Stimulated activated effector memory CD8-positive, alpha-beta T cell treated with anti-CD3 and anti-CD28 coated beads, Interleukin-12 subunit alpha, Interleukin-12 subunit beta, amount 100 ng/mL, for 72 hours (primary cell): ENCODE results near the gene EPHB4.
A peak's percentile ranks its signal among the peaks of the same experiment; 100 is the strongest.
"Not testable (repeated sequence)": the region's sequence is repeated elsewhere in the genome, so short reads cannot be mapped to it uniquely, and the experiment has no call there.

Experiments used
- ATAC-seq: fragments of 150-1000 bp; cut with Tn5 transposase; 2 replicates; pipeline ENCODE4 v1.10.0; 2021
- DNase-seq, 2 donors: peaks; one replicate each; pipeline ENCODE4 v3.0.0; 2021 to 2022; ENCODE audit warnings: low spot score in 2 of 2
- H3K27ac Mint-ChIP-seq: one replicate; pipeline ENCODE4 v1.8.0; 2022; ENCODE audit warnings: mild to moderate bottlenecking, mixed read lengths
- H3K36me3 Mint-ChIP-seq: one replicate; pipeline ENCODE4 v1.8.0; 2022; ENCODE audit warnings: mild to moderate bottlenecking, mixed read lengths
- H3K4me1 Mint-ChIP-seq: one replicate; pipeline ENCODE4 v1.8.0; 2022; ENCODE audit warnings: mixed read lengths
- H3K4me3 Mint-ChIP-seq: one replicate; pipeline ENCODE4 v1.8.0; 2022; ENCODE audit warnings: mild to moderate bottlenecking, mixed read lengths
- H3K9me3 Mint-ChIP-seq: one replicate; pipeline ENCODE4 v1.8.0; 2022; ENCODE audit warnings: mixed read lengths

The EPHB4 gene

DNA sequence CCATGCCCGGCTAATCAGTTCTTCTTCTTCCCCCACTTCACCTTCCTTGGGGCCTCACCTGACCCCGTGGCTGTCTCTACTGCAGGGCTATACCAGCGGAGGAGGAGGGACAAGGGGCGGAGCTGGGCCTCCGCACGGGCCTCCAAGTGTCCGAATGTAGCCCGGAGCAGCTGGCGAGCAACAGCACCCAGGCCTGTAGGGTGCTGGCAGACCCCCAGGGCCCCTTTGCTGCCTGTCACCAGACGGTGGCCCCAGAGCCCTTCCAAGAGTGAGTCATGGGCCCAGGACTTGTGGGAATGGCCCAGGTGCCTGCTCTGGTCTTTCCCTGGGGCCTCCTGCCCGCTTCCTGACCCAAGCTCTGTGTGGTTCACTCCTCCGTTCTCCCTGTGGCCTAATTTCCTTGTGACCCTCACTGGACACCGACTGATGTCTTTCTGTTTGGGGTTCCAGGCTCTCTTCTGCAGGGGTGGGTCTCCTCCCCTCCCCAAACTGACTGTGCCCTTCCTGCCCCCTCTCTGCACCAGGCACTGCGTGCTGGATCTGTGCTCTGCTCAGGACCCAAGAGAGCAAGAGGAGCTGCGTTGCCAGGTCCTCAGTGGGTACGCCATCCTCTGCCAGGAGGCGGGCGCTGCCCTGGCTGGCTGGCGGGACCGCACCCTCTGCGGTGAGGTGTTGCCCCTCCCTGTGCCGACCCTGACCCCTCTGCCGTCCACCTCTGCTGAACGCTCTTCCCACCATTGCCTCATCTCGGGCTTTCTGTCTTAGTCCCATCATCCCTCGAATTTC lies 35.2 kb downstream of the EPHB4 start:
- peak; percentile 13 for ATAC-seq
- Mint-ChIP-seq H3K4me3 (no peak overlapping the region), H3K36me3 (no peaks in the 10 kb centered on the region), H3K27ac (no peak overlapping the region), H3K9me3 (no peaks in the 10 kb centered on the region), H3K4me1 (no peaks in the 10 kb centered on the region)
- DNase-seq, result no peak

DNA sequence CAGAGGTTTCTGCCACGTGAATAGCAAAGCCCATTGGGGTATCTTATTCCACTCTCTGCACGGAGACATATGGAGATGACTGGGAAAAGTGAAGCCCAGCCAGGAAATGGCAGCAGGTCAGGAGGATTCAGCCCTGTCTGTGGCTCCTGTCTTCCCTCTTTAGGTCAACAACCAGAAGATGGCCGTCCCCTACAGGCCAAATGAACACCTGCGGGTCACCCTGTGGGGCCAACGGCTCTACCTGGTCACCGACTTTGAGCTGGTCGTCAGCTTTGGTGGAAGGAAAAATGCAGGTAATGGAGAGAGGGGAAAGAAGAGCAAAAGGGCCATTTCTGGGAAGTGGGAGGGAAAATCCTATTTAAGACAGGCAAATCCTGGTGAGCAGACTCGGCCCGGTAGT lies 38.3 kb downstream of the EPHB4 start:
- Mint-ChIP-seq H3K9me3 (no peaks in the 10 kb centered on the region), H3K36me3 (no peaks in the 10 kb centered on the region), H3K4me1 (no peaks in the 10 kb centered on the region), H3K4me3 (no peak overlapping the region), H3K27ac (no peak overlapping the region)
- DNase-seq (no peak), ATAC-seq (no peak)

DNA sequence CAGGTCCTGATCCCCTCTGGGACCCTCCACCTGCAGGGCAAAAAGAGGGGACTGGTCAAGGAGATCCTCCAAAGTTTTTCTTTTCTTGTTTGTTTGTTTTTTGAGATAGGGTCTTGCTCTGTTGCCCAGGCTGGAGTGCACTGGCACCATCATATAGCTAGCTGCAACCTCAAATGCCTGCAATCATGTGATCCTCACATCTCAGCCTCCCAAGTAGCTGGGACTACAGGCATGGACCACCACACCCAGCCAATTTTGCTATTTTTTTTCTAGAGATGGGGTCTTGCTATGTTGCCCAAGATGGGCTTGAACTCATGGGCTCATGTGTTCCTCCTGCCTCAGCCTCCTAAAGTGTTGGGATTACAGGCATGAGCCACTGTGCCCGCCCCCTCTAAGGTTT lies 41.0 kb downstream of the EPHB4 start:
- Mint-ChIP-seq H3K27ac (no peak overlapping the region), H3K9me3 (no peaks in the 10 kb centered on the region), H3K36me3 (no peaks in the 10 kb centered on the region), H3K4me1 (no peaks in the 10 kb centered on the region), H3K4me3 (no peak overlapping the region)
- ATAC-seq (no peak), DNase-seq (no peak)

DNA sequence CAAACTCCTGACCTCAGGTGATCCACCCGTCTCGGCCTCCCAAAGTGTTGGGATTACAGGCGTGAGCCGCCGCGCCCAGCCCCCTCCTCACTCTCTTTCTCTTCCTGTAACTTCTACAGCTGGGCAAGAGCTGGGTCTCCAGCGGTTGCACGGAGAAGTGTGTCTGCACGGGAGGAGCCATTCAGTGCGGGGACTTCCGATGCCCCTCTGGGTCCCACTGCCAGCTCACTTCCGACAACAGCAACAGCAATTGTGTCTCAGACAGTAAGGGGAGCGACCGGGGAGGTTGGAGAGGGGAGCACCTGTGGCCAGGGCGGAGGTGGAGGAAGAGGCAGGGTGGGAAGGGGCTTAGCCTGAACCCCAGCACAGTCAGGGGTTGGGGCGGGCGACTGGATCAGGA lies 41.4 kb downstream of the EPHB4 start:
- H3K9me3 Mint-ChIP-seq, result no peaks in the 10 kb centered on the region
- ATAC-seq (peak; percentile 11), DNase-seq (no peak)
- H3K27ac Mint-ChIP-seq, result no peak overlapping the region
- H3K4me3 Mint-ChIP-seq, result no peak overlapping the region
- no peaks in the 10 kb centered on the region for H3K36me3 Mint-ChIP-seq
- no peaks in the 10 kb centered on the region for H3K4me1 Mint-ChIP-seq

DNA sequence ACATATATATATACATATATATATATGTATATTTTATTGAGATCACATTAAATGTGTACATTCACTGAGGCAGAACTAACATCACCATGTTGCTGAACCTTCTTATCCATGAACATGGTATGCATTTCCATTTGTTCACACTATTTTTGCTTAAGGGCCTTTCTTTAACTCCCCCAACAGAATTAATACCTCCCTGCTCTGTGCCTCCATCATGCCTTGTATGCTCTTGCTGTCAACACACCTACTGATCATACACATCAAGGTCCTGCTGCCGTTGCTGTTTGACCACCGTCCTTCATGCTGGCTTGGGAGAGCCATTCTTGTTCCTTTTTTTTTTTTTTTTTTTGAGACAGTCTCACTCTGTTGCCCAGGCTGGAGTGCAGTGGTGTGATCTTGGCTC lies 43.5 kb downstream of the EPHB4 start:
- ATAC-seq, result no peak
- H3K36me3 Mint-ChIP-seq, result no peaks in the 10 kb centered on the region
- no peaks in the 10 kb centered on the region for H3K9me3 Mint-ChIP-seq
- DNase-seq, result no peak
- no peaks in the 10 kb centered on the region for H3K4me1 Mint-ChIP-seq
- H3K27ac Mint-ChIP-seq, result no peak overlapping the region
- no peak overlapping the region for H3K4me3 Mint-ChIP-seq

DNA sequence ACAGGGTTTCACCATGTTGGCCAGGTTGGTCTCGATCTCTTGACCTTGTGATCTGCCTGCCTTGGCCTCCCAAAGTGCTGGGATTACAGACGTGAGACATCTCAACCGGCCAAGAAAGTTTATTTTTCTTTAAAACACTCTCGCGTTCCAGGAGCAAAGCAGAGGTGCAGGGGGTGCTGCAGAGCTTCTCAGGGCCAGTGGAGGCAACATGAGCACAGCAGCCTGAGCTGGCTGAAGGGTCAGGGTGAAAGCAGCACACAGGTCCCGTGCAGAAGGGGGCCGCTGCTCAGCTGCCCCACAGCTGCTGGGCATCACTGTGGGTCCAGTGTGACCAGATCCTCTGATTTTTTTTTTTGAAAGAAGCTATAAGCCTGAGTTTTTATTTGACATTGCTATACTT lies 46.1 kb downstream of the EPHB4 start:
- Mint-ChIP-seq H3K4me1 (no peaks in the 10 kb centered on the region), H3K4me3 (no peak overlapping the region), H3K36me3 (no peaks in the 10 kb centered on the region), H3K9me3 (no peaks in the 10 kb centered on the region), H3K27ac (no peak overlapping the region)
- DNase-seq (no peak), ATAC-seq (no peak)

DNA sequence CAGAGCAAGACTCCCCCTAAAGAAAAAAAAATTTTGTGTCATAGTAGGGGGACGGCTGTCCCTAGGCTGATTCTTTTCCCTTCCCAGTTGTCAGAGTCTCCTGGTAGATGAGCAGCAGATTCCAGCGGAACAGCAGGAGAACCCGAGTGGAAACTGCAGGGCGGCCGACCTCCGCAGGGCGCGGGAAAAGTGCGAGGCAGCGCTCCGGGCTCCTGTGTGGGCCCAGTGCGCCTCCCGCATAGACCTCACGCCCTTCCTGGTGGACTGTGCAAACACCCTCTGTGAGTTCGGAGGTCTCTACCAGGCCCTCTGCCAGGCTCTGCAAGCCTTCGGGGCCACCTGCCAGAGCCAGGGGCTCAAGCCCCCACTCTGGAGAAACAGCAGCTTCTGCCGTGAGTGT lies 48.0 kb downstream of the EPHB4 start:
- H3K4me3 Mint-ChIP-seq, result no peak overlapping the region
- no peaks in the 10 kb centered on the region for H3K9me3 Mint-ChIP-seq
- ATAC-seq (no peak), DNase-seq (no peak)
- H3K36me3 Mint-ChIP-seq, result no peaks in the 10 kb centered on the region
- no peak overlapping the region for H3K27ac Mint-ChIP-seq
- no peaks in the 10 kb centered on the region for H3K4me1 Mint-ChIP-seq

DNA sequence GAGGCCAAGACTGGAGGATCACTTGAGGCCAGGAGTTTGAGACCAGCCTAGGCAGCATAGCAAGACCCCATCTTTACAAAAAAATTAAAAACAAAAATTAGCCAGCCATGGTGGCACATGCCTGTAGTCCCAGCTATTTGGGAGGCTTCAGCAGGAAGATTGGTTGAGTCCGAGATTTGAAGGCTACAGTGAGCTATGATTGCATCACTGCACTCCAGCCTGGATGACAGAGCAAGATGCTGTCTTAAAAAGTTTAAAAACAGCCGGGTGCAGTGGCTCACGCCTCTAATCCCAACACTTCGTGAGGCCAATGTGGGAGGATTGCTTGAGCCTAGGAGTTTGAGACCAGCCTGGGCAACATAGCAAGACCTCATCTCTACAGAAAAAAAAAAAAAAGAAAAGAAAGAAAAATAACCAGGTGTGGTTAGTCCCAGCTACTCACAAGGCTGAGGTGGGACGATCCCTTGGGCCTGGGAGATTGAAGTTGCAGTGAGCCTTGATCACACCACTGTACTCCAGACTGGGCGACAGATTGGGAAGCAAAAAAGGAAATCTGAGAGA lies 49.2 kb downstream of the EPHB4 start:
- no peak for ATAC-seq
- no peak for DNase-seq
- Mint-ChIP-seq H3K9me3 (no peaks in the 10 kb centered on the region), H3K4me1 (no peaks in the 10 kb centered on the region), H3K27ac (no peak overlapping the region), H3K4me3 (no peak overlapping the region), H3K36me3 (no peaks in the 10 kb centered on the region)

DNA sequence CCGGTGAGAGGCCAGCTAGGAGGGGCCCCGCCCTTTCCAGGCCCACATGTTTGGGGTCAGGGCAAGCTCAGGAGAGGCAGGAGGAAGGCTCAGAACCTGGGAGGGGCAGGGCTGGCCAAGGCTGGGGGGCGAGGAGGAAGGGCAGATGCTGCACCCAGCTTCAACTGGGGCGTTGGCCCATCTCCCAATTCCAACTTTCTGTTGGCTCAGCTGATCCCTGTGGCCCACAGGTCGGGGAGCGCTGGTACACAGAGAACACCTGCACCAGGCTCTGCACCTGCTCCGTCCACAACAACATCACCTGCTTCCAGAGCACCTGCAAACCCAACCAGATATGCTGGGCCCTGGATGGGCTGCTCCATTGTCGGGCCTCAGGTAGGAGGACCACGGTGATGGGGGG lies 53.8 kb downstream of the EPHB4 start:
- ATAC-seq (peak; percentile 26), DNase-seq (no peak)
- no peaks in the 10 kb centered on the region for H3K36me3 Mint-ChIP-seq
- H3K27ac Mint-ChIP-seq, result no peak overlapping the region
- H3K9me3 Mint-ChIP-seq, result no peaks in the 10 kb centered on the region
- H3K4me1 Mint-ChIP-seq, result no peaks in the 10 kb centered on the region
- H3K4me3 Mint-ChIP-seq, result no peak overlapping the region

DNA sequence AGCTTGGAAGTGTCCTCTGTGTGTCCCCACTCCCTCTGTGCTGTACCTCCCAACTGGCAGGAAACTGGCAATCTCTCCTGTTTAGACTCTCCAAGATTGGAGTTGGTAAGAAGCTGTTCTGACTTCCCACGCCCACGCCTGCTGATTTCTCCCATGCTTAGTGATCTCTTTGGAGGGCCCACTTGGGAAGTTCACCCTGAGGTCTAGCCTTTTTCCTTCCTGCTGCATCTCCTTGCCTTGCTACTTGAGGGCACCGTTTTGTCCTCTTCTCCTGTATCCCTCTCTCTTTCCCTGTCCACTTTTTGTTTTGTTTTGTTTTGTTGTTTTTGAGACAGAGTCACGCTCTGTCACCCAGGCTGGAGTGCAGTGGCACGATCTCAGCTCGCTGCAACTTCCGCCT lies 58.5 kb downstream of the EPHB4 start:
- H3K27ac Mint-ChIP-seq, result no peak overlapping the region
- DNase-seq, result no peak
- ATAC-seq, result no peak

DNA sequence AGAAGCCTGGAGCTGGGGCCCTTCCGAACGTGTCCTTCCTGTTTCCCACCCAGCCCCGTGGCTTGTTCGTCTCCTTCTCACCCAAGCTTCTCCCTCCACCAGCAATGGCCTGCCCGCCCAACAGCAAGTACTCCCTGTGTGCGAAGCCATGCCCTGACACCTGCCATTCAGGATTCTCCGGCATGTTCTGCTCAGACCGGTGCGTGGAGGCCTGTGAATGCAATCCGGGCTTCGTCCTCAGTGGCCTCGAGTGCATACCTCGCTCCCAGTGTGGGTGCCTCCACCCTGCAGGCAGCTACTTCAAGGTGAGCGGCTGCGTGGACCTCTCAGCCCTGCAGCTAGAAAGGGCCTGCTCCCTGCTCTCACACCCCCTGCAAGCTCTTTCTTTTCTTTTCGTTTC lies 62.1 kb downstream of the EPHB4 start:
- H3K27ac Mint-ChIP-seq, result no peak overlapping the region
- H3K4me3 Mint-ChIP-seq, result no peak overlapping the region
- H3K9me3 Mint-ChIP-seq, result no peaks in the 10 kb centered on the region
- no peaks in the 10 kb centered on the region for H3K36me3 Mint-ChIP-seq
- no peak for DNase-seq
- no peaks in the 10 kb centered on the region for H3K4me1 Mint-ChIP-seq
- no peak for ATAC-seq

More for the DNA sequence above, 58.5 kb downstream of the EPHB4 start:
- H3K9me3 Mint-ChIP-seq, result no peaks in the 10 kb centered on the region
- H3K4me3 Mint-ChIP-seq, result no peak overlapping the region
- H3K36me3 Mint-ChIP-seq, result no peaks in the 10 kb centered on the region
- H3K4me1 Mint-ChIP-seq, result no peaks in the 10 kb centered on the region

DNA sequence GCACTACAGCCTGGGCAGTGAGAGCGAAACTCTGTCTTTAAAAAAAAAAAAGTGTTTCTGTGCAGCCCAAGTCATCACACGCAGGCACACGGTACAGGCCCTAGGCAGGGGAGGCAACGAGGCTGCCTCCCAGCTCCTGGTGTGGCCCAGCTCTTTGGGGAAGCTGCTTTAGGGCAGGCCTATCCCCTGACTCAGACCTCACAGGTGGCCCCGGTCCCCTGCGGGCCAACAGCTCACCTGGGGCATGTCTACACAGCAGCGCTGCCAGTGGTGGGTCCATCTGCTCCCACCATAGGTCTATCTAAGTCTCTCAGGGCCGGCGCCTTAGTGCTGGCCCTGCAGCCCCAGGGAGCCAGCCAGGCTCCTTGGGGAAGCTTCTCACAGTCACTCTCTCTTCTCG lies 62.5 kb downstream of the EPHB4 start:
- H3K36me3 Mint-ChIP-seq, result no peaks in the 10 kb centered on the region
- DNase-seq (no peak), ATAC-seq (no peak)
- H3K9me3 Mint-ChIP-seq, result no peaks in the 10 kb centered on the region
- no peak overlapping the region for H3K27ac Mint-ChIP-seq
- no peak overlapping the region for H3K4me3 Mint-ChIP-seq
- H3K4me1 Mint-ChIP-seq, result no peaks in the 10 kb centered on the region

DNA sequence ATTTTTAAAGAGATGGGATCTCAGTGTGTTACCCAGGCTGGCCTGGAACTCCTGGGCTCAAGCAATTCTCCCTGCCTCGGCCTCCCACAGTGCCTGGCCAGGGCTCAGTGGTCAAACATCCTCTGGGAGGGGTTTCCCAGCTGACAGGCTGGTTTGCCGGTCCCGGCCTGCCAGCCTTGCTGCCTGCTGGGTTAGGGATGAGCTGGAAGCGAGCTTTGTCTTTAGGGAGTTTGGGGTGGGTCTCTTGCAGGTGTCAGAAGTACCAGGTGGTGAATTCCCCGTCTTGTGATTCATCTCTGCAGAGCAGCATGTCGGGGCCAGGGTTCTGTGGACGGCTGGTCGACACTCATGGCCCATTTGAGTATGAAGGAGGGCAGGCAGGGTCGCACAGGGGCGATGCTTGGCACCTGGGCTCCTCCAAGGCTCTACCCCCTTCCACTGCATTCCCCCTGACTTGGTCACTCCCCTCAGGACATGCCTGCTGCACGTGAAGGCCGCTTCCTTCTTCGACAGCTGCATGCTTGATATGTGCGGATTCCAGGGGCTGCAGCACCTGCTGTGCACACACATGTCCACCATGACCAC lies 63.7 kb downstream of the EPHB4 start:
- ATAC-seq (no peak), DNase-seq (no peak)
- no peaks in the 10 kb centered on the region for H3K9me3 Mint-ChIP-seq
- H3K4me3 Mint-ChIP-seq, result no peak overlapping the region
- H3K36me3 Mint-ChIP-seq, result no peaks in the 10 kb centered on the region
- H3K27ac Mint-ChIP-seq, result no peak overlapping the region
- H3K4me1 Mint-ChIP-seq, result no peaks in the 10 kb centered on the region

DNA sequence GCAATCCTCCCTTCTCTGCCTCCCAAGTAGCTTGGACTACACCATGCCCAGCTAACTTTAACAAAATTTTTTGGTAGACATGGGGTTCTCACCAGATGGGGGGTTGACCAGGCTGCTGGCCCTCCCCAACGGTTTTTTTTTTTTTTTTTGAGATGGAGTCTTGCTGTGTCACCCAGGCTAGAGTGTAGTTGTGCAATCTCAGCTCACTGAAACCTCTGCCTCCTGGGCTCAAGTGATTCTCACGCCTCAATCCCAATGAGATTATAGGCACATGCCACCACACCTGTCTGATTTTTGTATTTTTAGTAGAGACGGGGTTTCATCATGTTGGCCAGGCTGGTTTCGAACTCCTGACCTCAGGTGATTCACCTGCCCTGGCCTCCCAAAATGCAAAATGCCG lies 64.5 kb downstream of the EPHB4 start:
- not testable (repeated sequence) for ATAC-seq, H3K4me3 Mint-ChIP-seq, DNase-seq, H3K4me1 Mint-ChIP-seq, H3K36me3 Mint-ChIP-seq, H3K9me3 Mint-ChIP-seq, H3K27ac Mint-ChIP-seq

DNA sequence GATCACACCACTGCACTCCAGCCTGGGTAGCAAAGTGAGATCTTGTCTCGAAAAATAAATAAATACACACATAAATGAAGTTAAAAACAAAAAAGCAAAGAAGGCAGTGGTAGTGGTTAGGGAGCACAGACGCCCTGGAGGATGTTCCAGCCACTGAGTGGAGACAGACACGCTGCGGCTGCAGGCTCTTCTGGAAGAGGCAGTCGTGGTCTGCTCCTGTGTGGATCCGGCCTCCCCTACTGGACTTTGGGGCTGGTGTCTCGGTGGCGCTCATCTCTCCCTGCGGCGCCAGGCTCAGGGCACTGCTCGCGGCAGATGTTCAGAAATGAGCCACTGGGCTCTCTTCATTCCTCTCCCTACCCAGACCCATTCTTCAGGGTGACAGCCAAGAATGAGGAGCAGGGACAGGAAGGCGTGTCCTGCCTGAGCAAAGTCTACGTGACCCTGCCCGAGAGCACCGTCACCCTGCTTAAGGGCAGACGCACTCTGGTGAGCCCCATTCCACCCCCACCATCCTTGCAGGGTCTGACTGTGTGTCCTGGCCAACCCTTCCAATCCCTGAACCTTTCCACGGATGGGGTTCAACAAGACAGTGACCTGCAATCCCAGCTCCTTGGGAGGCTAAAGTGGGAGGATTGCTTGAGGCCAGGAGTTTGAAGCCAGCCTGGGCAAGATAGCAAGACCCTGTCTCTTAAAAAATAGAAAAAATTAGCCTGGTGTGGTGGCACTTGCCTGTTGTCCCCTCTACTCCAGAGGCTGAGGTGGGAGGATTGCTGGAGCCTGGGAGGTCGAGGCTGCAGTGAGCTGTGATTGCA lies 67.8 kb downstream of the EPHB4 start:
- ATAC-seq (no peak), DNase-seq (no peak)
- Mint-ChIP-seq H3K36me3 (no peaks in the 10 kb centered on the region), H3K9me3 (no peaks in the 10 kb centered on the region), H3K4me1 (no peaks in the 10 kb centered on the region), H3K27ac (no peak overlapping the region), H3K4me3 (no peak overlapping the region)

DNA sequence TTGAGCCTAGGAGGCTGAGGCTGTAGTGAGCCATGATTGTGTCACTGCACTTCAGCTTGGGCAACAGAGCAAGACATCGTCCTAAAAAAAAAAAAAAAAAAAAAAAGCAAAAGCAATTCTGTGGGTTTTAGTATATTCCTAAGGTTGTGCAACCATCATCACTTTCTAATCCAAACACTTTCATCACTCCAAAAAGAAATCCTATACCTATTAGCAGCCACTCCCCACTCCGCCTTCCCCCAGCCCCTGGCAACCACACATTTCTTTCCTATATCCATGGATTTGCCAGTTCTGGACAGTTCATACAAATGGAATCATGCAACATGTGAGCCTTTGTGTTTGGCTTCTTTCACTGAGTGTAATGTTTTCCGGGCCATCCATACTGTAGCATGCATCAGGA lies 73.6 kb downstream of the EPHB4 start:
- no peaks in the 10 kb centered on the region for H3K4me1 Mint-ChIP-seq
- H3K36me3 Mint-ChIP-seq, result peaks cover 19% of the 10 kb centered on the region
- ATAC-seq, result no peak
- no peak overlapping the region for H3K27ac Mint-ChIP-seq
- no peak overlapping the region for H3K4me3 Mint-ChIP-seq
- H3K9me3 Mint-ChIP-seq, result no peaks in the 10 kb centered on the region
- DNase-seq, result no peak
